GM19395 (cell line): ENCODE data around the gene CAMK2B.

Source experiments
- ATAC-seq: cut with Tn5 transposase; IDR thresholded peaks from one replicate; pipeline ENCODE4 v1.9.1; 2021; ENCODE audit warnings: mild to moderate bottlenecking, moderate library complexity; ENCODE audit not compliant: unreplicated experiment

Gene CAMK2B

GRCh38 chr7:44330331-44330730 lies 4.9 kb upstream of the CAMK2B start:
- ATAC-seq = no peak

GRCh38 chr7:44329888-44330287 lies 4.5 kb upstream of the CAMK2B start:
- ATAC-seq = no peak

GRCh38 chr7:44329081-44329480 lies 3.7 kb upstream of the CAMK2B start:
- ATAC-seq = no peak

DNA sequence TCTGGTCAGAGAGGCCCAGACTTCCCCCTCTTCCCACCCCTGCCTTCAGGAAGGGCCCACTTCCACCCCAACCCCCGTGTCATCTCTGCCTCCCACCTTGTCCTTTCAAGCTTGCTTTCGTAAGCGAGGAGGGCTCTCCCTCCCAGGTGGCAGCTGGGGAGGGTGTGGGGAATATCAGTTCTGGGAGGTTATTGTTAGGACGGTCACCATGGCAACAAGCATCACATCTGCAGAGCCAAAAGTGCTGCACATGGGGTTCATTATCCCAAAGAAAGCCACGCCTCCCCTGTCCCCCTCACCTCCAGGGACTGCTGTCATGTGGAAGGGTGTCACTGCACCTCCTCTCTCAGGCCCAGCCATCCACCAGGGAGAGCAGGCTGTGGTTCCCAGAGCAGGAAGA lies 2.6 kb upstream of the CAMK2B start:
- no peak for ATAC-seq

- no peak for ATAC-seq
Observed at GRCh38 chr7:44326261-44327125, 1.1 kb upstream of the CAMK2B start.

DNA sequence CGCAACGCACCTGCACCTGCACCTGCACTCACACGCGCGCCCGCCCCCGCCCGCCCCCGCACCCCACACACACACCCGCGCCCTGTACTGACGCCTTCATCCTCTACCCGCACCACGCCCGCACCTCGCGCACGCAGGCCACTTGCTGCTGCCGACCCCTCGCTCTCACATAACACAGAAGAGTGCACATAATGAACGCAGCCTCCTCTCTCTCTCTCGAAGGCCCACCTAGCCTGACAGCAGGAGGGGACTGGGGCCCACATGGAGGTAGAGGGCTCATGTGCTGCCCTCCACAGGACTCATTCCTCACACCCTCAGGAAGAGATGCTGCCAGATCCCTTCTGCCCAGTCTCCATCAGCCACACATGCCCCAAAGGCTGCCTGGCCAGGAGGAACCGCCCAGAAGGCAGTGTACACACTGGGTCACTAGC lies 432 bp upstream of the CAMK2B start:
- no peak for ATAC-seq

- no peak for ATAC-seq
Observed at GRCh38 chr7:44324481-44325200, 753 bp downstream of the CAMK2B start.

DNA sequence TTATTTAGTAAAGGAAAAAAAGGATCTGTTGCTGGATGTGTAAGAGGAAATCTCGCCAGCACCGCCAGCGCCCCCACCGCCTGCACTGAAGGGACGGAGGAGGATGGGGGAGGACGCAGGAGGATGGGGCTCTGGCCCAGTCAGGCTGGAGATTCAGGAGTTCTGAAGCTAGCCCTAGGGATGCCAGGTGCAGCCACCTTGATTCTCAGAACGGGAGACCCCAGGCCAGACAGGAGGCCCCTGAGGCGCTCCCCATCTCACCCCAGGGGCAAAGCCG lies 1.3 kb downstream of the CAMK2B start:
- ATAC-seq = no peak

GRCh38 chr7:44323381-44324203 lies 1.8 kb downstream of the CAMK2B start:
- no peak for ATAC-seq

DNA sequence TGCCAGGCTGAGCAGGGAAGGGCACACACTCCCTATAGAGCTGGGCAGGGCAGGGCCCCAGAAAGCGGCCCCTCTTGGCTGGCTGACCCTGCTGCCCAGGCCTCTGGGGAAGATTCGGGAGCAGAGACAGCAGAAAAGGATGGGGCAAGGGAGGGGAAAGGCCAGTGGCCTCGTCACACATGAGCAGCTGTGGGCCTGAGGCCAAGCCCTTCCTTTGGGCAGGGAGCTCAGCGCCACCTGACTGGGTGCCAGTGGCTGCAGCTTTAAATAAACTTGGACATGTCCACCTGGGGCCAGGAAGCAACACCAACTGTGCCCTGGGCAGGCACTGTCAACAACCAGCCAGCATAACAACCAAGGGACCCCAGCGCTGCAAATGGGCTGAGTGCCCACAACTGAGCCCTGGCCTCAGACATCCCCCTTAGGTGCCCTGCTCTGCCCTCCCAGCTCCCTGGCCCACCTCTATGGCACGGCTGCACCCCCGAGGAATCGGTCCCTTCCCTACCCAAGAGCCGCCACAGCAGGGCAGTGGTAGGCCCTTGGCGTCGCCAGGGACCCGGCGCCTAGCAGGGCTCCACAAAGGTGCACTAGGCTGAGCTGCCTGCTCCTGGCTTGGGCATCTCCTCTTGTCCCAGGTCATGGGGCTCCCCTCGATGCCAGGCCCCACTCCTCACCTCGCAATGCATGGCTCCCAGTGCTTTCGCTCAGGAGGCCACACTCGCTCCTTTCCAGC lies 2.6 kb downstream of the CAMK2B start:
- no peak for ATAC-seq

GRCh38 chr7:44321796-44322195 lies 3.6 kb downstream of the CAMK2B start:
- ATAC-seq = no peak

DNA sequence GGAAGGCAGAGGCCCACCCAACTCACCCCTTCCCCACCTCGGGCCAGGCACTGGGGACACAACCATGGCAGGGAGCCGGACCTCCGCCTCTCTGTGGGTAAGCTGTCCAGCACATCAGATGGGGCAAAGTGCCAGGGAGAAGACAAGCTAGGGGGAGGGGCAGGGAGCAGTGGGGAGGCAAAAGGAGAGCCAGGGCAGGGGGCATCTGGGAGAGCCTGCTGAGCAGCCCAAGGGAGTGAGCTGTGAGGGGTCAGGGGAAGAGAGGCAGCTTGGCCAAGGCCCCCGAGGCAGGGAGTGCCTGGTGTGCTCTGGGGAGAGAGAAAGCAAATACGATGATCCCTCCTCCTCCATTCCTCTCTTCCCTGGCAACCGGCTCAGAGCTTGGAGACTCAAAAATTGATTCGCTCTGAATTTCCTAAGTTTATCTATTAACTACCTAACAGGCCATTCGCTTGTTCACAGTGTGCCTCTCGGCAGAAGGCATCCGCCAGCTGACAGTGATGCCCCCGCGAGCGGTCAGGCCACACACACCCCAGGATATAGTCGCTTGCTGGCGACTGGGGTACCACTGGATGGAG lies 4.5 kb downstream of the CAMK2B start:
- no peak for ATAC-seq

GRCh38 chr7:44320141-44320540 lies 5.3 kb downstream of the CAMK2B start:
- no peak for ATAC-seq

GRCh38 chr7:44318332-44318731 lies 7.1 kb downstream of the CAMK2B start:
- no peak for ATAC-seq

GRCh38 chr7:44315301-44315903 lies 10.0 kb downstream of the CAMK2B start:
- ATAC-seq = no peak

DNA sequence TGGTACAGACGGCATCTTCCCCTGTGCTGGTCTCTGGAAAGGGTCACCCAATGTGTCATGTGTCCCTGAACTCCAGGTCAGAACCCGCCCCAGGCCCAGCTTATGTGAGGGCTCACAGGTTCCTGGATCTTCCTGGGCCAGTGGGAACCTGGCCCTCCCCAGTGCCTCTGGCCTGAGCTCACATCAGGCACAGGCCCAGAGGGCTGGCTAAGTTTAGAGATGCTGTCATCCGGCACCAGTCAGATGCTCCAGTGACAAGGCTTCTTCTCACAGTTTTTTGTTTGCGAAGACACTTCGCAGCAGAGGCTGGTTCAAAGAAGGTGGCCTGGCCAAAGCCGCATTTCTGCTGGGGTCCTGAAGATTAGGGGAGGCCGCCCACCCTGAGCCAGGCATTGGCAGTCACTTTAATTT lies 11.8 kb downstream of the CAMK2B start:
- ATAC-seq = no peak

DNA sequence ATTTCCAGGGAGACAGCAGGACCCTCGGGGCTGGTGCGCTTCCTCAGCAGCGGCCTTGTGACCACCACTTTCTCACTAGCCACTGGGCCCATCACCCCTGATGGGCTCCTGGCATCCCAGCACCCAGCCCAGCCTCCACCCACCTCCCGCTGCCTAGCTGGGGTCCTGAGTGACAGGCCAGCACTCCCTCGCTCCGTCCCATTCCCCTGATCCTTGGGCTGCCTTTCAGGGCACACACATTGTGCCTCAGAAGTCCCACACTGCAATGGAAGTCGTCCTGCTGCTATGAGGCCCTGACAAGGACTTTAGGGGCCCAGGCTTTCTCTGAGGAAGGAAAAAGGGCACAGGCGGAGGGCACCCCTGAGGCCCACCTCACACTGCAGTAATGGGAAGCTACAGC lies 12.4 kb downstream of the CAMK2B start:
- ATAC-seq = no peak

- no peak for ATAC-seq
Observed at GRCh38 chr7:44311561-44312495, 13.6 kb downstream of the CAMK2B start.

DNA sequence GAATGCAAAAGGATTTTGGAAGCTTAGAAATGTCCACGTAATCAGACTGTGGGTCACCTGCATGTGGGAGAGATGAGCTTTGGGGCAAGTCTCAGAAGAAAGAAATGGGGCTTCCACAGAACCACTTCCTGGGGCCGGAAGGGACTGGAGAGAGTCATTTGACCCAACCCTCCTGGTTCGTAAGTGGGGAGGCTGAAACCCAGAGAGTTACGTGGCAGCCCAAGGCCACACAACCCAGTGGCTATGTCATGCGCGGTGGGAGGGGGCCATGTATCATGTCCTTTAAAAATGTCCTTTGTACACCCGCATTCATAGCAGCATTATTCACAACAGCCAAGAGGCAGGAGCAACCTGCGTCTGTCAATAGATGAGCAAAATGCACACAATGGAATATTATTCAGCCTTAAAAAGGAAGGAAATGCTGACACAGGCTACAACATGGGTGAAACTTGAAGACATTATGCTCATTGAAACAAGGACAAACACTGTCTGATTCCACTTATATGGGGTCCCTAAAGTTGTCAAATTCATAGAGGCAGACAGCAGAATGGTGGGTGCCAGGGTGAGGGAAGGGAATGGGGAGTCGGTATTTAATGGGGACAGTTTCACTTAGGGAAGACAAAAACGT lies 15.1 kb downstream of the CAMK2B start:
- ATAC-seq = no peak
